Measurements from ENCODE around the gene DCLRE1A. TPM values are rescaled to one million over a fixed set of nuclear protein-coding genes. Genes with fewer than 3 reads are reported as not detected.
"Not testable (repeated sequence)": the region's sequence is repeated elsewhere in the genome, so short reads cannot be mapped to it uniquely, and the experiment has no call there.

Gene DCLRE1A
- total RNA-seq, 1 donor, result 3.8 TPM

GRCh38 chr10:113859261-113859660 lies 5.4 kb upstream of the DCLRE1A start:
- no peak for DNase-seq (ENCODE audit: low read depth in 2 of 3, low spot score in 2 of 3)

GRCh38 chr10:113858541-113858940 lies 4.7 kb upstream of the DCLRE1A start:
- no peak for DNase-seq (ENCODE audit: low read depth in 2 of 3, low spot score in 2 of 3)

- no peak for DNase-seq (ENCODE audit: low read depth in 2 of 3, low spot score in 2 of 3)
Observed at GRCh38 chr10:113857210-113857609, 3.3 kb upstream of the DCLRE1A start.

- no peak for DNase-seq (ENCODE audit: low read depth in 2 of 3, low spot score in 2 of 3)
Observed at GRCh38 chr10:113856563-113856962, 2.7 kb upstream of the DCLRE1A start.

GRCh38 chr10:113854761-113855588 lies 1.1 kb upstream of the DCLRE1A start:
- peak; percentile 34 to 65 (median 63) for DNase-seq (ENCODE audit: low read depth in 2 of 3, low spot score in 2 of 3)

GRCh38 chr10:113853578-113854012 lies 287 bp downstream of the DCLRE1A start:
- DNase-seq (ENCODE audit: low read depth in 2 of 3, low spot score in 2 of 3), result no peak

- no peak for DNase-seq (ENCODE audit: low read depth in 2 of 3, low spot score in 2 of 3)
Observed at GRCh38 chr10:113849946-113850345, 3.9 kb downstream of the DCLRE1A start.

- no peak for DNase-seq (ENCODE audit: low read depth in 2 of 3, low spot score in 2 of 3)
Observed at GRCh38 chr10:113849140-113849803, 4.6 kb downstream of the DCLRE1A start.

GRCh38 chr10:113846036-113846435 lies 7.8 kb downstream of the DCLRE1A start:
- DNase-seq (ENCODE audit: low read depth in 2 of 3, low spot score in 2 of 3), result no peak

- peak in 2 of 3 donors; percentile 69 to 76 for DNase-seq (ENCODE audit: low read depth in 2 of 3, low spot score in 2 of 3)
Observed at GRCh38 chr10:113843972-113844485, 9.9 kb downstream of the DCLRE1A start.

- no peak for DNase-seq (ENCODE audit: low read depth in 2 of 3, low spot score in 2 of 3)
Observed at GRCh38 chr10:113842171-113842570, 11.7 kb downstream of the DCLRE1A start.

- not testable (repeated sequence) for DNase-seq (ENCODE audit: low read depth in 2 of 3, low spot score in 2 of 3)
Observed at GRCh38 chr10:113828567-113828966, 25.3 kb downstream of the DCLRE1A start.

GRCh38 chr10:113825791-113826190 lies 28.1 kb downstream of the DCLRE1A start:
- no peak for DNase-seq (ENCODE audit: low read depth in 2 of 3, low spot score in 2 of 3)

- no peak for DNase-seq (ENCODE audit: low read depth in 2 of 3, low spot score in 2 of 3)
Observed at GRCh38 chr10:113823389-113823788, 30.5 kb downstream of the DCLRE1A start.

GRCh38 chr10:113822174-113822573 lies 31.7 kb downstream of the DCLRE1A start:
- DNase-seq (ENCODE audit: low read depth in 2 of 3, low spot score in 2 of 3), result no peak

GRCh38 chr10:113821306-113821705 lies 32.6 kb downstream of the DCLRE1A start:
- DNase-seq (ENCODE audit: low read depth in 2 of 3, low spot score in 2 of 3), result not testable (repeated sequence)

GRCh38 chr10:113820507-113820906 lies 33.4 kb downstream of the DCLRE1A start:
- DNase-seq (ENCODE audit: low read depth in 2 of 3, low spot score in 2 of 3), result no peak

GRCh38 chr10:113819989-113820388 lies 33.9 kb downstream of the DCLRE1A start:
- DNase-seq (ENCODE audit: low read depth in 2 of 3, low spot score in 2 of 3), result no peak

- DNase-seq (ENCODE audit: low read depth in 2 of 3, low spot score in 2 of 3), result not testable (repeated sequence)
Observed at GRCh38 chr10:113814700-113815099, 39.2 kb downstream of the DCLRE1A start.

- DNase-seq (ENCODE audit: low read depth in 2 of 3, low spot score in 2 of 3), result no peak
Observed at GRCh38 chr10:113808168-113808567, 45.7 kb downstream of the DCLRE1A start.

GRCh38 chr10:113806503-113806902 lies 47.4 kb downstream of the DCLRE1A start:
- no peak for DNase-seq (ENCODE audit: low read depth in 2 of 3, low spot score in 2 of 3)

GRCh38 chr10:113802997-113803396 lies 50.9 kb downstream of the DCLRE1A start:
- DNase-seq (ENCODE audit: low read depth in 2 of 3, low spot score in 2 of 3), result peak in 2 of 3 donors; percentile 10 to 70

Data from hematopoietic multipotent progenitor cell (in vitro differentiated cells).